Ovary (tissue), 9 donors: ENCODE data around the gene KIAA0040. TPM values are rescaled to one million over a fixed set of nuclear protein-coding genes. Genes with fewer than 3 reads are reported as not detected.

ENCODE experiments used
- DNase-seq, 5 donors: peaks; one replicate each; pipeline ENCODE4 v3.0.0-alpha.2; 2019 to 2020
- H3K27ac ChIP-seq, 2 donors: fragments of 200-600 bp; one replicate each; pipeline versions ENCODE4 v1.5.1 to v1.8.0; 2019 to 2022
- H3K27me3 ChIP-seq: fragments of 200-600 bp; one replicate; pipeline ENCODE4 v1.8.0; 2022
- H3K36me3 ChIP-seq: fragments of 200-600 bp; sonication (generic); one replicate; pipeline ENCODE4 v1.5.1; 2019
- H3K4me1 ChIP-seq: one replicate; pipeline ENCODE4 v1.8.1; 2013; ENCODE audit warnings: mild to moderate bottlenecking, moderate library complexity; ENCODE audit not compliant: insufficient read depth
- H3K4me3 ChIP-seq: fragments of 200-600 bp; sonication (generic); one replicate; pipeline ENCODE4 v1.5.1; 2017
- H3K9me3 ChIP-seq, 2 donors: fragments of 200-600 bp in 1 of 2; sonication (generic) in 1 of 2; one replicate each; pipeline versions ENCODE4 v1.5.1 to v1.8.1; 2013 to 2019; ENCODE audit warnings: mild to moderate bottlenecking in 1 of 2, moderate library complexity in 1 of 2
- CTCF ChIP-seq, 3 donors: fragments of 450-650 bp in 2 of 3; fragments of 200-600 bp in 1 of 3; IDR thresholded peaks; one replicate each; pipeline versions ENCODE4 v1.5.1 to v1.8.0; 2016 to 2022; ENCODE audit warnings: antibody characterized with exemption in 3 of 3, mild to moderate bottlenecking in 1 of 3
- EP300 ChIP-seq: sonication (generic); formaldehyde crosslinking; IDR thresholded peaks from one replicate; pipeline ENCODE4 v1.6.1; 2017; ENCODE audit warnings: antibody characterized with exemption
- POLR2A ChIP-seq: fragments of 450-650 bp; IDR thresholded peaks from one replicate; pipeline ENCODE4 v1.6.1; 2017; ENCODE audit warnings: antibody characterized with exemption, mild to moderate bottlenecking, moderate library complexity
- WGBS, 3 donors: extraction: QIAGEN DNeasy Blood & Tissue Kit in 1 of 3; methylation state at CpG; one replicate each; pipeline versions ENCODE4 v1.1.5 to v1.1.7; 2013 to 2017; 5-methylcytosine and 5-hydroxymethylcytosine counted together
- intact Hi-C, 4 donors: fragments of 100-400 bp; cut with DNase I; formaldehyde crosslinking; loops; one replicate each; pipeline versions ENCODE4 v1.11.0 to v1.15.1; 2022 to 2023
- polyA plus RNA-seq, 2 donors: library from polyadenylated mRNA; stranded (reverse); fragments of 200-250 nt in 1 of 2; fragments of 350-450 nt in 1 of 2; fragmentation: Illumina TruSeq in 1 of 2; extraction: RNeasy Lipid Tissue Mini Kit (QIAGEN cat#74804) in 1 of 2; gene quantifications; one replicate each; pipeline ENCODE4 v1.2.3, GENCODE V29; 2013 to 2014
- total RNA-seq, 7 donors: library from RNA; depleted of rRNA in 2 of 7; stranded (reverse); fragments of >200 nt in 2 of 7; fragmentation: NEBNext Ultra II Directional in 3 of 7; extraction: Animal tissue kit (Norgen Biotek cat#: 25700) in 3 of 7; gene quantifications; one replicate each; pipeline versions ENCODE4 v1.1.0 to v1.2.4, GENCODE V29; 2016 to 2023
- donor health status: DM: no; HTN: no; CAD: no; lungs with moderate emphysema.
- donor health status: DM: no; HTN: no; CAD: no.
- donor health status: Bipolar disorder and iron deficiency.
- donor health status: DM: yes; HTN: yes; CAD: no.
- donor health status: DM: no; HTN: no; CAD: no.
- donor health status: DM: yes; HTN: yes; CAD: no.

The KIAA0040 gene
- total and polyA plus RNA-seq, 9 donors: 5.2 to 24.7 (median 9.9) TPM

GRCh38 chr1:175155936-175156335 lies 36.6 kb downstream of the KIAA0040 start:
- H3K36me3 ChIP-seq: no peaks in the 10 kb centered on the region
- H3K4me1 ChIP-seq: no peaks in the 10 kb centered on the region
- H3K4me3 ChIP-seq: no peak overlapping the region
- TF ChIP-seq POLR2A: no peak
- no peak for TF ChIP-seq CTCF (IDR thresholded peaks at IDR 0.05)
- TF ChIP-seq EP300: no peak
- H3K27me3 ChIP-seq: no peaks in the 10 kb centered on the region
- intact Hi-C loops: loop anchor here in 1 of 4 donors (5.0 to 10.0 kb wide), 2 partner anchors 161 to 1729 kb away; no protein-coding TSS in a partner anchor
- no peak overlapping the region for H3K27ac ChIP-seq
- H3K9me3 ChIP-seq: no peaks in the 10 kb centered on the region
- no peak for DNase-seq
- 67 to 87% (median 84%) methylated on average over 5 of the region's 5 CpGs for WGBS, 3 donors

- no peak overlapping the region for H3K4me3 ChIP-seq
- H3K9me3 ChIP-seq: no peaks in the 10 kb centered on the region
- H3K27ac ChIP-seq: no peak overlapping the region
- DNase-seq: no peak
- H3K36me3 ChIP-seq: no peaks in the 10 kb centered on the region
- no peak for TF ChIP-seq EP300
- no peak for TF ChIP-seq POLR2A
- no peak for TF ChIP-seq CTCF (IDR thresholded peaks at IDR 0.05)
- intact Hi-C loops: loop anchor here in 1 of 4 donors (5.0 to 10.0 kb wide), 2 partner anchors 162 to 1729 kb away; no protein-coding TSS in a partner anchor
- H3K27me3 ChIP-seq: no peaks in the 10 kb centered on the region
- 79 to 91% (median 79%) methylated on average over 4 of the region's 4 CpGs for WGBS, 3 donors
- no peaks in the 10 kb centered on the region for H3K4me1 ChIP-seq
Observed at GRCh38 chr1:175155473-175155856, 37.1 kb downstream of the KIAA0040 start.

- no peak for TF ChIP-seq POLR2A
- TF ChIP-seq CTCF (IDR thresholded peaks at IDR 0.05): peak; percentile 26 to 54 (median 32)
- no peak for TF ChIP-seq EP300
- 24 to 26% (median 25%) methylated on average over 11 of the region's 11 CpGs for WGBS, 3 donors
- Histone ChIP-seq H3K9me3 (no peaks in the 10 kb centered on the region), H3K36me3 (no peaks in the 10 kb centered on the region), H3K27me3 (no peaks in the 10 kb centered on the region), H3K4me1 (no peaks in the 10 kb centered on the region), H3K4me3 (no peak overlapping the region), H3K27ac (no peak overlapping the region)
- intact Hi-C loops: loop anchor here in 3 of 4 donors (5.0 to 10.0 kb wide), 3 partner anchors 162 to 1730 kb away; no protein-coding TSS in a partner anchor
- DNase-seq: peak; percentile 26 to 66 (median 61)
Observed at GRCh38 chr1:175154629-175155472, 37.7 kb downstream of the KIAA0040 start.

GRCh38 chr1:175152006-175152652 lies 40.4 kb downstream of the KIAA0040 start:
- DNase-seq: peak; percentile 20 to 61 (median 57)
- Histone ChIP-seq H3K9me3 (no peaks in the 10 kb centered on the region), H3K4me3 (no peak overlapping the region), H3K36me3 (no peaks in the 10 kb centered on the region), H3K27me3 (no peaks in the 10 kb centered on the region), H3K4me1 (no peaks in the 10 kb centered on the region), H3K27ac (no peak overlapping the region)
- 2 to 7% (median 5%) methylated on average over 15 of the region's 15 CpGs for WGBS, 3 donors
- TF ChIP-seq EP300 (no peak), CTCF (IDR thresholded peaks at IDR 0.05) (peak; percentile 64 to 69 (median 64)), POLR2A (no peak)
- intact Hi-C loops: loop anchor here (2.0 to 10.0 kb wide), 4 partner anchors 165 to 1733 kb away; no protein-coding TSS in a partner anchor
